Brain microvascular endothelial cell (primary cell): ENCODE results near the gene RNF7.

Experiments used
- DNase-seq: peaks from one replicate; pipeline ENCODE4 v3.0.0-alpha.2; 2020
- H3K27ac ChIP-seq: fragments of 250-450 bp; sonication (Bioruptor Pico); 2 replicates; pipeline ENCODE4 v1.5.1; 2020; ENCODE audit warnings: mild to moderate bottlenecking, moderate library complexity
- H3K27me3 ChIP-seq: fragments of 250-450 bp; sonication (Bioruptor Pico); replicated peaks from 2 replicates; pipeline ENCODE4 v1.5.1; 2020; ENCODE audit warnings: mild to moderate bottlenecking
- H3K36me3 ChIP-seq: fragments of 250-450 bp; sonication (Bioruptor Pico); replicated peaks from 2 replicates; pipeline ENCODE4 v1.5.1; 2020; ENCODE audit warnings: mild to moderate bottlenecking
- H3K4me3 ChIP-seq: 2 replicates; pipeline ENCODE4 v1.5.1; 2011; ENCODE audit warnings: low read depth, mild to moderate bottlenecking, control low read depth, low read length, moderate library complexity
- in situ Hi-C: cut with HindIII; loops from 2 replicates; pipeline ENCODE4 v1.10.0; 2017; ENCODE audit warnings: low sequenced_read_pairs, low pct_ligation_motif_present
- TF ChIP-seq, protein P1 (sequence below): IDR thresholded peaks from 2 replicates; pipeline ENCODE4 v1.5.1; 2011; ENCODE audit warnings: low read depth, mild to moderate bottlenecking, moderate library complexity, low read length, control low read depth, inconsistent platforms; ENCODE audit errors: missing control alignments

The RNF7 gene

GRCh38 chr3:141722081-141722480, 16.0 kb upstream of the RNF7 start:
- Histone ChIP-seq H3K36me3 (no peaks in the 10 kb centered on the region), H3K4me3 (no peak overlapping the region), H3K27ac (no peak overlapping the region), H3K27me3 (no peaks in the 10 kb centered on the region)
- DNase-seq = no peak
- in situ Hi-C loops = no loop called here
- TF ChIP-seq, protein P1, sequence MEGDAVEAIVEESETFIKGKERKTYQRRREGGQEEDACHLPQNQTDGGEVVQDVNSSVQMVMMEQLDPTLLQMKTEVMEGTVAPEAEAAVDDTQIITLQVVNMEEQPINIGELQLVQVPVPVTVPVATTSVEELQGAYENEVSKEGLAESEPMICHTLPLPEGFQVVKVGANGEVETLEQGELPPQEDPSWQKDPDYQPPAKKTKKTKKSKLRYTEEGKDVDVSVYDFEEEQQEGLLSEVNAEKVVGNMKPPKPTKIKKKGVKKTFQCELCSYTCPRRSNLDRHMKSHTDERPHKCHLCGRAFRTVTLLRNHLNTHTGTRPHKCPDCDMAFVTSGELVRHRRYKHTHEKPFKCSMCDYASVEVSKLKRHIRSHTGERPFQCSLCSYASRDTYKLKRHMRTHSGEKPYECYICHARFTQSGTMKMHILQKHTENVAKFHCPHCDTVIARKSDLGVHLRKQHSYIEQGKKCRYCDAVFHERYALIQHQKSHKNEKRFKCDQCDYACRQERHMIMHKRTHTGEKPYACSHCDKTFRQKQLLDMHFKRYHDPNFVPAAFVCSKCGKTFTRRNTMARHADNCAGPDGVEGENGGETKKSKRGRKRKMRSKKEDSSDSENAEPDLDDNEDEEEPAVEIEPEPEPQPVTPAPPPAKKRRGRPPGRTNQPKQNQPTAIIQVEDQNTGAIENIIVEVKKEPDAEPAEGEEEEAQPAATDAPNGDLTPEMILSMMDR = no peak

DNA sequence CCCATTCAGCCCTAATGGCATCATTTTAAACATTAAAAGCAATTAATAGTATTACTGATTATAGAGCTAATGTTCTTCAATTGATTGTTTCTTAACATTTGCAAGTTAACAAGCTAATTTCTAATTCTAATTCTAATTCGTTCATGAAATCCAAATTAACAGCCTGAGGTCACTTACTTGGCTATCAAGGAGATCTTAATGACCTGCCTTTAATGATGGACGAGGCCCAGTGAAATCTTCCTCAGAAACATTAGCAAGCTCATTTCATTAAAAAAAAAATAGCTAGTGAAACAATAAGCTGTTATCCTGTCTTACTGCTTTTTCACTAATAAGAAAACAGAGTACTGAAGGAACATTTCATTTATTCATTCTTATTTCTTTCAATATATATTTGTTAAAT, 15.4 kb upstream of the RNF7 start:
- in situ Hi-C loops = no loop called here
- no peak for DNase-seq
- no peaks in the 10 kb centered on the region for H3K27me3 ChIP-seq

DNA sequence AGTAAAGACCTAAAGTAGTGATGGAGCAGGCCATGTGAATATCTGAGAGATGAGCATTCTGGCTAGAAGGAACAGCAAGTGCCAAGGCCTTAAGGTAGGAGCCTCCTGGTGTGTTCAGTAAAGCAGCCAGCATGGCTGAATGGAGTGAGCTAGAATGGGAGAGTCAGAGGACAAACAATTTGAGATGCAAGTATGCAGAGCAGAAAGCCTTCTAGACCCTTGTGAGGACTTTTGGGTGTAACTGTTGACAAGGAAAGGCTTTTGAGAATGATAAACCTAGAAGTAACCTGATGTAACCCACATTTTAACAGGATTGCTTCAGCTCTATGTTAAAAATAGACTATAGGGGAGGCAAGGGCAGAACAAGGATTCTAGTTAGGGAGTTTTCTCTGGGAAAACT, 14.8 kb upstream of the RNF7 start:
- DNase-seq = no peak
- no peak overlapping the region for H3K4me3 ChIP-seq
- no peak overlapping the region for H3K27ac ChIP-seq
- TF ChIP-seq, protein P1 = no peak
- H3K27me3 ChIP-seq = no peaks in the 10 kb centered on the region
- H3K36me3 ChIP-seq = no peaks in the 10 kb centered on the region
- in situ Hi-C loops = no loop called here

More for the DNA sequence above, 15.4 kb upstream of the RNF7 start:
- TF ChIP-seq, protein P1 = no peak
- Histone ChIP-seq H3K4me3 (no peak overlapping the region), H3K27ac (no peak overlapping the region), H3K36me3 (no peaks in the 10 kb centered on the region)

DNA sequence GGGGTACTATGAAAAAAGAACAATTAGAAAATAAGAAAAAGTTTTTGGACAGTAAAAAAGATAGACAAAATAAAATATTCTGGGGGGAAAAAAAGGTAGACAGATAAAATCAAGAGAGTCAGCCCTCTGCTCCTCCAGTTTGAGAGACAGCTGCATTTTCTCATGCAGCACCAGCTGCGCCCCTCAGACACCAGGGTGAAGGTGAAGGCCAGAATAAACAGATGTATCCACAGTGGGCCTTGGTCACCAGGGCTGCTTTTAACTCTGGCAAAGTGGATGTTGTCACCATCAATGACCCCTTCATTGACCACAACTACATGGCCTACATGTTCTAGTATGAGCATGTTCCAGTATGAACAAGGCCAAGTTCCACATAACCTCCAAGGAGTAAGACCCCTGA, 13.9 kb upstream of the RNF7 start:
- Histone ChIP-seq H3K4me3 (no peak overlapping the region), H3K27ac (no peak overlapping the region), H3K36me3 (no peaks in the 10 kb centered on the region), H3K27me3 (no peaks in the 10 kb centered on the region)
- DNase-seq = no peak
- TF ChIP-seq, protein P1 = no peak
- in situ Hi-C loops = no loop called here

DNA sequence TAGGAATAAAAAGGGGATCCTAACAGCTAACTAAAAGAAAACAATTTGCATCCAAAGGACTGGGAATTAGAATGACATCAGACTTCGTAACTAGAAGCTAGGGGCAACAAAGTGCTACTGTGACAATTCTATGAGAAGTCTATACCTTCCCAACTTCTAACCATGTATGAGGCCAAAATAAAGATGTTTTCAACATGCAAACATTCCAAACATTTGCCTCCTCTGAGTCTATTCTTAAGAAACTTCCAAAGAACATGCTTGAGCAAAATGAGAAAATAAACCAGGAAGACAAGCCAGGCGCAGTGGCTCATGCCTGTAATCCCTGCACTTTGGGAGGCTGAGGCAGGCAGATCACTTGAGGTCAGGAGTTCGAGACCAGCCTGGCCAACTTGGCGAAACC, 13.1 kb upstream of the RNF7 start:
- no peak for DNase-seq
- Histone ChIP-seq H3K36me3 (no peaks in the 10 kb centered on the region), H3K27me3 (no peaks in the 10 kb centered on the region), H3K27ac (no peak overlapping the region), H3K4me3 (no peak overlapping the region)
- TF ChIP-seq, protein P1 = no peak
- in situ Hi-C loops = no loop called here

- H3K27me3 ChIP-seq = no peaks in the 10 kb centered on the region
- TF ChIP-seq, protein P1 = no peak
- H3K27ac ChIP-seq = no peak overlapping the region
- no peak for DNase-seq
- in situ Hi-C loops = no loop called here
- no peak overlapping the region for H3K4me3 ChIP-seq
- no peaks in the 10 kb centered on the region for H3K36me3 ChIP-seq
Observed at GRCh38 chr3:141726483-141726882, 11.6 kb upstream of the RNF7 start.
